Loucy (cell line): ENCODE results near the gene CSN2.

Experiments used
- H2AFZ ChIP-seq: fragments of 200-600 bp; sonication (generic); 2 replicates; pipeline ENCODE4 v1.6.0; 2016; ENCODE audit warnings: antibody characterized with exemption, mild to moderate bottlenecking, low read length, moderate library complexity
- H3F3A ChIP-seq: fragments of 200-600 bp; 2 replicates; pipeline ENCODE4 v1.6.0; 2016; ENCODE audit warnings: antibody characterized with exemption, low read depth, mild to moderate bottlenecking
- H3K27me3 ChIP-seq: fragments of 200-600 bp; sonication (generic); 2 replicates; pipeline ENCODE4 v1.6.1; 2014; ENCODE audit warnings: low read length, mild to moderate bottlenecking; ENCODE audit not compliant: insufficient read depth, poor library complexity, severe bottlenecking
- H3K36me3 ChIP-seq: fragments of 200-600 bp; sonication (generic); 2 replicates; pipeline ENCODE4 v1.6.1; 2016; ENCODE audit warnings: low read length; ENCODE audit not compliant: insufficient read depth
- H3K4me1 ChIP-seq: fragments of 200-600 bp; sonication (generic); 2 replicates; pipeline ENCODE4 v1.5.1; 2014; ENCODE audit warnings: low read length, mild to moderate bottlenecking; ENCODE audit not compliant: insufficient read depth, poor library complexity, severe bottlenecking
- H3K4me2 ChIP-seq: fragments of 200-600 bp; sonication (generic); 2 replicates; pipeline ENCODE4 v1.6.0; 2014; ENCODE audit warnings: antibody characterized with exemption, low read length, low read depth, mild to moderate bottlenecking; ENCODE audit not compliant: poor library complexity, severe bottlenecking
- H3K4me3 ChIP-seq: fragments of 200-600 bp; sonication (generic); 2 replicates; pipeline ENCODE4 v1.5.1; 2014; ENCODE audit warnings: low read length, mild to moderate bottlenecking, mixed read lengths; ENCODE audit not compliant: poor library complexity, severe bottlenecking
- H3K79me2 ChIP-seq: fragments of 200-600 bp; sonication (generic); 2 replicates; pipeline ENCODE4 v1.6.1; 2014; ENCODE audit warnings: low read length; ENCODE audit not compliant: insufficient read depth
- H3K9ac ChIP-seq: fragments of 200-600 bp; sonication (generic); 2 replicates; pipeline ENCODE4 v1.6.0; 2014; ENCODE audit warnings: mild to moderate bottlenecking, low read depth, low read length, moderate library complexity; ENCODE audit not compliant: poor library complexity, severe bottlenecking
- H3K9me2 ChIP-seq: fragments of 200-600 bp; sonication (generic); replicated peaks from 2 replicates; pipeline ENCODE4 v1.6.1; 2016; ENCODE audit warnings: low read depth, low read length, mixed read lengths
- H3K9me3 ChIP-seq: fragments of 200-600 bp; sonication (generic); 2 replicates; pipeline ENCODE4 v1.6.1; 2014; ENCODE audit warnings: mild to moderate bottlenecking, antibody characterized with exemption, low read length, low read depth; ENCODE audit not compliant: insufficient read depth
- H4K20me1 ChIP-seq: fragments of 200-600 bp; sonication (generic); 2 replicates; pipeline ENCODE4 v1.6.0; 2014; ENCODE audit warnings: antibody characterized with exemption, low read length, mild to moderate bottlenecking; ENCODE audit not compliant: insufficient read depth, poor library complexity, severe bottlenecking
- EZH2phosphoT487 ChIP-seq: fragments of 200-600 bp; IDR thresholded peaks from 2 replicates; pipeline ENCODE4 v1.6.1; 2018; ENCODE audit warnings: antibody characterized with exemption, mild to moderate bottlenecking, moderate library complexity, borderline replicate concordance
- TF ChIP-seq, protein P1 (sequence below): fragments of 200-600 bp; sonication (generic); conservative IDR thresholded peaks from 2 replicates; pipeline ENCODE4 v1.5.1; 2014; ENCODE audit warnings: mild to moderate bottlenecking, antibody characterized with exemption, low read length

Gene CSN2

DNA sequence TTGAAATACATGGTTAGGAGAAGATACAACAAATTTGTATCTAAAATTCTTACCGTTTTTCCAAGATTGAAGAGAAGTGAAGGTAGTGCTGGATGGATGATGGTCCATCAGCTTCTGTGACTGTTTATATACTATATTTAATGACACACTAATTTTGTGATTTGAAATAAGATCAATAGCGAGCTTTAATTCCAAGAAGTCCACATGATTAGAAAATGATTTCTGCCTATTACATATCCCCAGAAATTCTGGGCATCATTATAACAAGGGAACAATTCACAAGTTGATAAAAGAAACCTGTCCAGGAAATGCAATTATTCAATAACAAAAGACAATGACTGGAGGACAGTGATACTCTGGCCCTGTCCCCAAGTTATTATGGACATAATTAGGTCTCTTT lies at the start of gene CSN2:
TSS of gene CSN2 (minus strand) at position 101 of the 400 bp plus-strand sequence. CDS start 4,733 bp downstream, outside the sequence.
- Histone ChIP-seq H3K9ac (no peak within 1 kb of the TSS), H3K9me3 (no peaks in the 10 kb centered on the region), H3K4me3 (no peak within 1 kb of the TSS), H3K9me2 (no peaks in the 10 kb centered on the region), H3K36me3 (no peaks in the 10 kb centered on the region), H3K4me1 (no peaks in the 10 kb centered on the region), H3F3A (no peaks in the 10 kb centered on the region), H3K27me3 (no peaks in the 10 kb centered on the region), H3K79me2 (no peaks in the 10 kb centered on the region), H3K4me2 (no peak within 1 kb of the TSS), H4K20me1 (no peaks in the 10 kb centered on the region), H2AFZ (no peak within 1 kb of the TSS)
- TF ChIP-seq, protein P1, sequence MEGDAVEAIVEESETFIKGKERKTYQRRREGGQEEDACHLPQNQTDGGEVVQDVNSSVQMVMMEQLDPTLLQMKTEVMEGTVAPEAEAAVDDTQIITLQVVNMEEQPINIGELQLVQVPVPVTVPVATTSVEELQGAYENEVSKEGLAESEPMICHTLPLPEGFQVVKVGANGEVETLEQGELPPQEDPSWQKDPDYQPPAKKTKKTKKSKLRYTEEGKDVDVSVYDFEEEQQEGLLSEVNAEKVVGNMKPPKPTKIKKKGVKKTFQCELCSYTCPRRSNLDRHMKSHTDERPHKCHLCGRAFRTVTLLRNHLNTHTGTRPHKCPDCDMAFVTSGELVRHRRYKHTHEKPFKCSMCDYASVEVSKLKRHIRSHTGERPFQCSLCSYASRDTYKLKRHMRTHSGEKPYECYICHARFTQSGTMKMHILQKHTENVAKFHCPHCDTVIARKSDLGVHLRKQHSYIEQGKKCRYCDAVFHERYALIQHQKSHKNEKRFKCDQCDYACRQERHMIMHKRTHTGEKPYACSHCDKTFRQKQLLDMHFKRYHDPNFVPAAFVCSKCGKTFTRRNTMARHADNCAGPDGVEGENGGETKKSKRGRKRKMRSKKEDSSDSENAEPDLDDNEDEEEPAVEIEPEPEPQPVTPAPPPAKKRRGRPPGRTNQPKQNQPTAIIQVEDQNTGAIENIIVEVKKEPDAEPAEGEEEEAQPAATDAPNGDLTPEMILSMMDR = no peak
- no peak for TF ChIP-seq EZH2phosphoT487

- Histone ChIP-seq H4K20me1 (no peaks in the 10 kb centered on the region), H3K9me3 (no peaks in the 10 kb centered on the region), H3K4me3 (no peak overlapping the region), H3K9me2 (no peaks in the 10 kb centered on the region), H2AFZ (no peak overlapping the region), H3F3A (no peaks in the 10 kb centered on the region), H3K79me2 (no peaks in the 10 kb centered on the region), H3K4me2 (no peak overlapping the region), H3K9ac (no peak overlapping the region), H3K36me3 (no peaks in the 10 kb centered on the region), H3K27me3 (no peaks in the 10 kb centered on the region), H3K4me1 (no peaks in the 10 kb centered on the region)
- TF ChIP-seq EZH2phosphoT487 = no peak
- TF ChIP-seq, protein P1 = no peak
These were observed 43.2 kb upstream of the CSN2 start for GRCh38 chr4:70008771-70009170.

- Histone ChIP-seq H3K4me3 (no peak overlapping the region), H3K4me1 (no peaks in the 10 kb centered on the region), H3K79me2 (no peaks in the 10 kb centered on the region), H2AFZ (no peak overlapping the region), H3F3A (no peaks in the 10 kb centered on the region), H4K20me1 (no peaks in the 10 kb centered on the region), H3K36me3 (no peaks in the 10 kb centered on the region), H3K4me2 (no peak overlapping the region), H3K9me2 (no peaks in the 10 kb centered on the region), H3K27me3 (no peaks in the 10 kb centered on the region), H3K9me3 (no peaks in the 10 kb centered on the region), H3K9ac (no peak overlapping the region)
- no peak for TF ChIP-seq EZH2phosphoT487
- TF ChIP-seq, protein P1 = no peak
These were observed 37.0 kb upstream of the CSN2 start for GRCh38 chr4:70002507-70002906.
